PC-9 (cell line): Measurements from ENCODE around the gene CC2D1A.

Experiments used
- CTCF ChIP-seq: fragments of 200-600 bp; sonication (generic); conservative IDR thresholded peaks from 2 replicates; pipeline ENCODE4 v1.6.1; 2017; ENCODE audit warnings: mixed run types, antibody characterized with exemption, mild to moderate bottlenecking, moderate library complexity
- EZH2 ChIP-seq: fragments of 200-600 bp; sonication (generic); IDR thresholded peaks from 2 replicates; pipeline ENCODE4 v1.8.0; 2017; ENCODE audit warnings: antibody characterized with exemption, low read depth

GRCh38 chr19:13937479-13938300 lies 31.7 kb downstream of the CC2D1A start:
- TF ChIP-seq CTCF (no peak), EZH2 (no peak)
